GF-D8 (cell line): ENCODE measurements around the gene UEVLD.

ENCODE experiments used
- DNase-seq: peaks from one replicate; lab custom pipeline; 2025; lab: John Stamatoyannopoulos, UW

Gene UEVLD

GRCh38 chr11:18581825-18582224 is 6.7 kb downstream of the UEVLD start:
- DNase-seq, result no peak

GRCh38 chr11:18580113-18580766 is 8.3 kb downstream of the UEVLD start:
- no peak for DNase-seq

- no peak for DNase-seq
Observed at GRCh38 chr11:18578975-18579598, 9.4 kb downstream of the UEVLD start.

DNA sequence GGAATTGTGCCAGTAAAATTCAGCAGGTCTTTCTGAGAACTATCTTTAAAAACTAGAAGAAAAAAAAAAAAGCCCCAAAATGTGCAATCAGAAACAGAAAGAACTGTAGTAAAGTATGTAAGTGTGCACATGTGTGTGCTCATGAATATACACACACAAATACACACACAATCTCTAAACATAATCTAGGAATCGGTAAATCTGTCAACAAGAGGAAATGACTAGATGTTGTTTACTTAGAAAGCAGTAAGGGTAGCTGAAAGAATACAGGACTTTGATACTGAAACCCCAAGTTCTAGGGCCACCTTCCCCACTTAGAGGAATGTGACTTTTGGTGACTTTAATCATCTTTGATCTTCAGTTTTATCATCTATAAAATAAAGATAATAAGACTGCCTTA is 13.2 kb downstream of the UEVLD start:
- DNase-seq, result no peak

- DNase-seq, result no peak
Observed at GRCh38 chr11:18567081-18567480, 21.5 kb downstream of the UEVLD start.

DNA sequence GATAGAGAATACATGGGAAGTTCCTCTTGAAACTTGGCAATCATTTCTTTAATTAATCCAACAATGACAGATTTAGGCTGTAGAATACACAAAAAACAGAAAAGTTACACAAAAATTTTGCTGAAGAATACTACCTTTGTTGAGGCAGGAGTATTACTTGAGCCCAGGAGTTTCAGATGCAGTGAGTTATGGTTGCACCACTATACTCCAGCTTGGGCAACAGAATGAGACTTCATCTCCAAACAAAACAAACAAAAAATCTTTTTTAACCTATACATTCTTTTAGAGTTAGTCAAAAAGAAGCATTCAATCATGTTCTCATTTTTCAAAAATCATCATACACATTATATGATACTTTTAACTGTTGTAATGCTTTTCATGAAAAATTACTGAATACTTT is 22.1 kb downstream of the UEVLD start:
- no peak for DNase-seq

DNA sequence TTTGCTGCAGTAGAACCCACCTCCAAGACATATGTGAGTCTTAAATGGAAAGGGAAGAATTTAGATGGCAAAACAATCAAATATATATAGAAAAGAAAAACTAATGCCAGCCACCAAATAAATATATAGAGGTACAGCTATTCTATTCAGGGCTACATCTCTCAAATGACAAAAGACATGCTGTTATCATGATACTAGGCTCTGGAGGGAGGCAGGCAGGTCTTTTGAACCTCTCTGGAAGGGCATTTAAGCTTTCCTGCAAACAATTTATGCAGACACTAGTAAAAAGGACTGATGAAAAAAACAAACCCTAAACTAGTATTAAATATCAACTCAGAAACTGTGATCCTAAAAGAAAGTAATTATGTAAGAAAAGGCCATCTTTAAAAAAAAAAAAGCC is 24.4 kb downstream of the UEVLD start:
- no peak for DNase-seq

DNA sequence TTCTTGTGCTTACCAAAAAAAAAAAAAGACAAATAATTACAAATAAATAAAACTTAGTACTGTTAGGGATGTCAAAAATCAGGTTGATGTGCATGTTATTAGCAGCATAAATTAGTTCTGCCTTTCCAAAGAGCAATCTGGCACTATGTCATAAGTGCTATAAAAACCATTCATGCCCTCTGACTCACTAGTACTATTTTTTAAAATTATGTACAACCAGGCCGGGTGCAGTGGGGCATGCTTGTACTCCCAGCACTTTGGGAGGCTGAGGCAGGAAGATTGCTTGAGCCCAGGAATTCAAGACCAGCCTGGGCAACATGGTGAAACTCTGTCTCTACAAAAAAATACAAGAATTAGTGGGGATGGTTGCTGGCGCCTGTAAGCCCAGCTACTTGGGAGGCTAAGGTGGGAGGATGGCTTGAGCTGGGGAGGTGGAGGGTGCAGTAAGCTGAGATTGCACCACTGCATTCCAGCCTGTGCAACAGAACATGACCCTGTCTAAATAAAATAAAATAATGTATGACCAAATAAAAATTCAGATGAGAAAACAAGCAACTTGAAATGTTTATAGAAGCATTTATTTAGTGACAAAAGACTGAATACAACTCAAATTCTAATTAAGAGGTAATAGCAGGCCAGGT is 25.3 kb downstream of the UEVLD start:
- DNase-seq, result no peak

GRCh38 chr11:18548001-18548400 is 40.5 kb downstream of the UEVLD start:
- DNase-seq, result no peak

GRCh38 chr11:18540207-18541009 is 48.1 kb downstream of the UEVLD start:
- no peak for DNase-seq

DNA sequence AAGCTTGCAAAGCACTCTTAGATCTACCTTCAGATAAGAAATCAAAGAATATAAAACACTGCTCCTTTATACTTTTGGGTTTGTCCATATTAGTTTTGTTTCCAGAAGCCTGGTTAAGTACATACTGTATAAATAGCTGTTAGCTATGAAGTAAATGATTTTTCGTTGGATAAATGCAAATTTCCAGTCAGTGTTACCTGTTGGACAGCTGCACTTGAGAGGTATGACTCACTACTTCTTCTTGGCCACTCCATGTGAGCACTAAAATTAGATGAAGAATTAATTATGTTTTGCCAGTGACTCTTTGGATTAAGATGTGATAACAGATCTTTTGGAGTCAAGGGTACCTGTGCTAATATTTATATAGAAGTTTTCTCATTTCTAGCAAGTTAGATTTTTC is 52.3 kb downstream of the UEVLD start:
- DNase-seq, result no peak

GRCh38 chr11:18534245-18534644 is 54.3 kb downstream of the UEVLD start:
- no peak for DNase-seq

GRCh38 chr11:18533365-18533764 is 55.2 kb downstream of the UEVLD start:
- no peak for DNase-seq

DNA sequence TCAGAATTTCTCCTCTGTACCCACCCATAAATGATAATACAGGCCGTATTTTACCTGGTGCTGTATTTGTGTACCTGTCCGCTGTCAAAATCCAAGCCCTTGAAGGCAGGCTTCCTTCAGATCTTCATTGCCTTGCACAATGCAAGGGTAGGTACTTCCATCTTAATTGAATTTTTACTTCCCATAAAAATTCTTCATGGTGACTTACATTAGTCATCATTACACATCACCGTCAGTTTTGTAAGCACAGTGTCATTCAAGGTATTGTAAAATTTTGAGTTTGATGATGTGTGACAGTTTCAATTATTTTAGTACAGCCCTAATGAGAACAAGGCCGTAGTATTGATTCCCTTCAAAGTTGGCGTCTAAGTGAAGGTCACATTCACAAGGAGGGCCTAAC is 61.0 kb downstream of the UEVLD start:
- DNase-seq, result peak; percentile 2

DNA sequence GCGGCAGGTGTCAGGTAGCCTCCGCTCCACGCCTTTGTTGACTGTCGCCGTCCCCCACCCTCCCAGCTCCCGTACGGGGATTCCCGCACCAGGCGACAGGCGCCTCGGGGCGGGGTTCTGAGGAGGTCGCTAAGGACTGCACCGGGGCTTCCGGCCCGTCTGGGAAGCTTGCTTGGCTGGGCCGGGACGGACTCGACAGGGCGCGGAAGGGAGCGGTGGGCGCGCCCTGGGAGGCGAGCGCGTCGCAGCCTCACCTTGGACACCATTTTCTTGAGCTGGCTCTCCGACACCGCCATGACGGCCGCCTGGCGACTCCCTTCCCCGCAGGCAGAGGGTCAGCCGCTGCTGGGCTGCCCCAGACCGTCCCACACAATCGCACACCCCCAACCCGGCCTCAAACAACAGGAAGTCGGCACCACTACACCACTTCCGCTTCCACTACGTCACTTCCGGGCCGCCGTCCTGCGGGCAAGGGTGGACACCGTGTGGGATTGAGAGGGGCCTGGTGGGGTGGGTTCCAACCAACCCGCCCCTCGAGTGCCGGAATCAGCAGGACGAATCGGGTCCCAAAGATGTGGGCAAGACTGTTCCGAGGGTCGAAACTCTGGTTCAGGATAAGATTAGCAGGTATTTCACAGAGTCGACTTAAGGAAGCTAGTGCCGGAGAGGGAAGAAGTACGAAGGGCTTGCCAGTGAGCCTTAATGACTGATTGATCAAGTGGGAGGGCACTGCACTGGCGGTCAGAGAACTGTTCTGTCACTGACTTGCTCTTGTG is 61.8 kb downstream of the UEVLD start, which contains the start of gene TSG101:
Gene TSG101 (minus strand): TSS at position 422 of the 776 bp plus-strand sequence. CDS start 126 bp downstream, at position 296.
- peak; percentile 51 for DNase-seq

DNA sequence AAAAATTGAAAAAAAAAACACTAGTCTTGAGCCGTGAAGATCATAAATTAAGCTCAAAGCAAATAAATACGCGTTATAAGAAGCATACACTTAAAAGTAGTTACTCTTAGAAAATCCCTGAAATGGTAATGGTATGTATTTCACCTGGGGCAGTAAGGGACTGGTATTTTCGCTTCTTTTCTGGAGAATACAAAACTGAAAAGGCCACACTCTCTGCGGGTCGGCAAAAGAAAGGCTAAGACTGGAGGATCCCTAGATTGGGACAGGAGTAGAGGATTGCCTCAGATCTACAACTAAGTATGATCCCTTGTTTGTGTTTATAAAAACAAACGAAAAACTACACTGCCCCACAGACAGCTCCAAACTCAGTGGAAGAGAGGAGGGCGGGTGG is 62.4 kb downstream of the UEVLD start:
- peak; percentile 20 for DNase-seq

GRCh38 chr11:18524248-18524647 is 64.3 kb downstream of the UEVLD start:
- DNase-seq, result no peak

GRCh38 chr11:18523084-18523483 is 65.5 kb downstream of the UEVLD start:
- DNase-seq, result no peak

DNA sequence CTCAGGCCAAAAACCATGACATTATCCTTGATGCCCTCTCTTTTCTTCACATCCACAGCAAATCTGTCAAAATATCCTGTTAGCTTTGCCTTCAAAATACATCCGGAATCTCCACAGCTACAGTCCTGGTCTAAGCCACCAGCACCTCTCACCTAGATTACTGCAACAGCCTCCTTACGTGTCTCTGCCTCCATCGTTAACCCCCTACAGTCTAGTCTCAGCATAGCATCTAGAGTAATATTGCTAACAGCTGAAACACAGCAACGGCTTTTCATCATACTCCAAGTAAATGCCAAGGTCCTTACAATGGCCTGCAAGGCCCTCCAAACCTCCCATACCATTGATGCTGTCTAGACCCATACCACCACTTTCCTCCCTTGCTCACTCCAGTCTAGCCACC is 66.1 kb downstream of the UEVLD start:
- no peak for DNase-seq

DNA sequence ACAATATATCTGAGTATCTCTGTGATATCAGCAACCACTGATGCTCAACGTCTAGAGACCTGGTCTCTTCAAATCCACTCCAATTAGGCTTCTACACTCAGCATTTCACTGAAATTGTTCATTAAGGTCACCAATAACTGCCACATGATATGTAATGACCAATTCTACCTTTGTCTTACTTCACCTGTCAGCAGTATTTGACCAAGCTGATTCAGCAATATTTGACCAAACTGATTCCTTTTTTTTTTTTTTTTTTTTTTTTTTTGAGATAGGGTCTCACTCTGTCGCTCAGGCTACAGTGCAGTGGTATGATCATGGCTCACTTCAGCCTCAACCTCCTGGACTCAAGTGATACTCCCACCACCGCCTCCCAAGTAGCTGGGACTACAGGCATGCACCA is 67.4 kb downstream of the UEVLD start:
- no peak for DNase-seq

GRCh38 chr11:18502352-18502751 is 86.2 kb downstream of the UEVLD start:
- DNase-seq, result no peak

- DNase-seq, result no peak
Observed at GRCh38 chr11:18501629-18502028, 86.9 kb downstream of the UEVLD start.
